CD4-positive, alpha-beta T cell treated with Interleukin-15 for 4 hours (primary cell): ENCODE measurements around the gene PCBP3.
A peak's percentile ranks its signal among the peaks of the same experiment; 100 is the strongest.

Experiments used
- DNase-seq: peaks from one replicate; pipeline ENCODE4 v3.0.0-alpha.2; 2020; ENCODE audit warnings: low spot score

PCBP3 gene

DNA sequence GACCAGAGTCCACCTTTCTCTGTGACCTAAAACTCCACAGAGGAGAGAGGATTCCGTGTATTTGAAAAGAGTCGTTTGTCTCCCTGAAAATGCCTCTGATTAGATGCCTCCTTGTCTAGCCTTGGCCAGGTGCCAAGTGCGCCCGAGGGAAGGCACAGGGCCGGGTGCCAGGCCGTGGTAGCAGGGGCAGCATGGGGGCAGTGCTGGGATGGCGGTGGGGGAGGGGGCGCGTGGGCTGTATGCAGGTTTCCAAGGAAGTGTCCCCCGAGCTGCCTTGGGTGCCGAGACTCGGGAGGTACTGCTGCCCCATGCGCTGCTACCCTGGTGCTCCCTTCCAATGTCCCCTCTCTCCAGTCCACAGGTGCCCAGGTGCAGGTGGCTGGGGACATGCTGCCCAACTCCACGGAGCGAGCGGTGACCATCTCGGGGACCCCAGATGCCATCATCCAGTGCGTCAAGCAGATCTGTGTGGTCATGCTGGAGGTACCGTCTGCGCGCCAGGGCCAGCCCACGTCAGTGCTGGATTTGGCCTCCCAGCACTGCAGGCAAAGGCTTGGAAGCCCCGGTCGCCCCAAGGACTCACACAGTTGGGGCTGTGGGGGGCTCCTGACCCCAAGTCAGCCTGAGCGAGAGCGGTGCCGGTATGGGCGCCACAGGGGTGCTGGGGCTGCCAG lies 267.2 kb downstream of the PCBP3 start:
- no peak for DNase-seq

GRCh38 chr21:45911806-45912325 lies 268.3 kb downstream of the PCBP3 start:
- DNase-seq: no peak

DNA sequence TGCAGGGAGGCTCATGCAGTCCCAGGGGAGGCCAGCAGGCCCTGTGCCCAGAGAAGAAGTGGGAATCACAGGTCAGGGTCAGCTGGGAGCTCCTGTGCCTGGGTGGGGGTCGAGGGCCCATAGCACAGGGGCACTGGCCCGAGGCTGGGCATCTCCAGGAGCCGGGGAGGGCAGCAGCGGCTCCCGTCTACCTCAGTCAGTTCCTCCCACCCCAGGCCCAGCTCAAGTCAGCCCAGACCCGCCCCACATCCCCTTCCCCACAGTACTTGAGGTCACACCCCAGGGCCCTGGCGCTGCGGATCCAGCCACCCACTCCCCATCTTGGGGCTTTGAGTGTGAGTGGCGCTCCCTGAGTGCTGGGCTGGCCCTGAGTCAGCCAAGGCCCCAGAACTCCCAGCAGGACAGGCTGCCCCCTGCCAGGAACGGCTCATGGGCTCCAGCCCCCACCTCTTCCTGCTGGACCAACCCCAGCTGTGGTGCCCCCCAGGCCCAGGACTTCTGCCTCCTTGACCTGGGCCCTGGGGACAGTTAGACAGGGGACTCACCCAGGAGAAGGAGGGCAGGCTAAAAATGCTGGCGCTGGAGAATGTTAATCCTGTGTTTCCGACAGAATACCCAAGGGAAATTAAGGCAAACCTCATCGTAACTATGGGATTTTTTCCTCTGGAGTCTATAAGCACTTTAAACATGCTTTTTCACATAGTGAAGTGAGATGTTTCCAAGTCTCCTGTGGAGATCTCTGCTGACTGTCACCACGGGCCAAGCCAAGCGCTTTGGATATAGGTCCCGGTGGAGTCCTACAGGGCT lies 269.3 kb downstream of the PCBP3 start:
- DNase-seq: no peak

DNA sequence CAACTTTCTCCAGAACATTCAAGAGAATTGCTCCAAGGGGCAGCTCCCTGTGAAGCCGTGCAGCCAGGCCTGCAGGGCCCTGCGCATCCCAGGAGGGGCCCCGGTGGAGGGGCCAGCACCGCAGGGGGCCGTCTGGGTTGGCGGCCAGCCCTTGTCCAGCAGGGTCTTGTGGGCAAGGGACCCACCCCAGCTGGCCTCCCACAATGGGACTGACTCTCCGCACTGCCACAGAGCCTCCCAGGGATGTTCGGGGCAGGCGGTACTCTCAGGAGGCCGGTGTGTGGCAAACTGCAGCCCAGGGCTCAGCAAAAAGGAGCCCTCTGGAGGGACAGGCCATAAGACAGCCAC lies 269.9 kb downstream of the PCBP3 start:
- DNase-seq: no peak

DNA sequence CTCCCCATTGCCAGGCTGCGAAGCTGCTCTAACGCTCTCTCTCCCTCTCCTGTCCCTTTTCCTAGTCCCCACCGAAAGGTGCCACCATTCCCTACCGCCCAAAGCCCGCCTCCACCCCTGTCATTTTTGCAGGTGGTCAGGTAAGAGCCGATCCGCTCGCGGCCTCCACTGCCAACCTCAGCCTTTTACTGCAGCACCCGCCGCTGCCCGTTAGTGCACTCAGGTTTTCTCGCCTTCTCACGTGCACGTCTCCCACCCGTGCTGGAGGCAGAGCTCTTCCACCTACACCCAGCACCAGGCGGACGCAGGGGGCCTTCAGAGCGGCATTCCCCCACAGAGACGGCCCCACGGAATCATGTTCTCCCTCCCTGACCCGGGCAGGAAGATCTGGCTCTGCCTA lies 270.4 kb downstream of the PCBP3 start:
- no peak for DNase-seq

DNA sequence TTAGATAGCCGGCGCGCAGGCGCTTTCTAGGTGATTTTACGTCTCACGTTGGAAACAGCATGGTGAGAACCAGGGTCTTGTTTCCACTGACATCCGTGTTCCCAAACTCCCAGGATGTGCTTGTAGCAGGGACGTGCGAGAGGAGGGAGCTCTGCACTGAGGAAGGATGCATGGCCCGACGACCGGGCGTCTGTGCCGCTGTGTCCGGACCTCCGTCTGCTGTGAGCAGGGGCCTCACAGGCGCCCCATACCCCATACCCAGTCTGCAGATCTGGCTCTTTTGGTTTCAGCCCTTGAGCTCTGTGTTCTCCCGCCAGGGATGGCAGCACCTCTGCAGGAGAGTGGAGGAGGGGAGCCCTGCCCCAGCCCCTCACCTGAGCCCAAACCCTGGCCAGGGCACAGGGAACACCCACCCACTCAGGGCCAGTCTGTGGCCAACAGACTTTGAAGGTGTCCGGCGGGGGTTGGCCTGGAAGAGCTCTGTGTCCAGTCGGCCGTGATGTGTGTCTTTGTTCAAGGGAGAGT lies 270.9 kb downstream of the PCBP3 start:
- DNase-seq: no peak

DNA sequence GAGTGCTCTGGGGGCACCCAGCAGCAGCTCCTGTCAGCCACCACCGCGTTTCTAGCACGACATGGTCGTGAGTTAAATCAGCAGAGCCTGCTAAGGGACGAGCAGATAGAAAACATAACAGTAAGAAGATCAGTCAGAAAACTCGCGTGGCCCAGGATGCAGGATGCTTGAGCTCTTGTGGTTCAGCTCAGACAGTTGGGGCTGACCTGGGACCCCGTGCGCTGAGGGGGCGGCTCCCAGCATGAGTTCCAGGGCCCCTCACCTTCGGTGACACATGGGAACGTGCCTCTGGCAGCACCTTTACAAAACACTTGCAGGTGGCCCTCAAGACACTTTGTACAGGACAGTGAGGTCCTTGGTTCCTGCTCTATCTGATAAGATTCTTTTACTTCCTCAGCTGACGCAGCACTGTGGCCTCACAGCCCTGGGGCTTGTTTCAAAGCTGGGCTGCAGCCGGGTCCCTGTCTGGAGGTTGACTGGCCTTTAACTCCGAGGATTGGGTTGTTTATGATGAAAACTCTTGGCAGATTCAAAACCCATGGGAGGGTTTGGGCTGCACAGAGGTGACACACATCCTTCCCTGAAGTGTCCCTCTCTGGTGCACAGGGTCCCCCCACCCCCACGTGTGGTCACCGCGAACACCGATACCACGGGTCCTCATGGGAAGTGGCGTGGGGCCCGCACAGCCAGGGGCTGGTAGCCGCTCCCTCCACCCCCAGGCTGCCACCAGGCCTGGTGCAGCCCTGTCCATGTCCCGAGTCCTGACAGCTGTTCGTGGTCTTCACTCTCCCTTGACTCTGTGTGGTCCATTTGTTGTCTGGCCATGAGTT lies 272.7 kb downstream of the PCBP3 start:
- no peak for DNase-seq

GRCh38 chr21:45917241-45917640 lies 273.7 kb downstream of the PCBP3 start:
- DNase-seq: no peak

DNA sequence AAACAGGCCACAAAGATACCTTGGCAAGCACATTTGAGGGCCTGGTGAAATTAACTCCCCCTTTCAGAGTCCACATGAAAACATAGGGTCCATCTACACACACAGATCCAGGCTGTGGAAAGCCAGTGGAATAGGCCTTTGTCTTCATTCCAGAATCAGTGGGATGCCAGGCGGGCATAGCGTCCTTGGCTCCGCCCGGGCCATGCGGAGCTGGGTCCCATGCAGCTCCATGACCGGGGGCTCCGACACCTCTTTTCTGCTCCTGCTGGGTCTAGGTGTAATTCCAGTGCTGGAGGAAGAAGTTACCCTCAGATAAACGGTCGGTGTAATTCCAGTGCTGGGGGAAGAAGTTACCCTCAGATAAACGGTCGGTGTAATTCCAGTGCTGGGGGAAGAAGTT lies 274.5 kb downstream of the PCBP3 start:
- DNase-seq: no peak

DNA sequence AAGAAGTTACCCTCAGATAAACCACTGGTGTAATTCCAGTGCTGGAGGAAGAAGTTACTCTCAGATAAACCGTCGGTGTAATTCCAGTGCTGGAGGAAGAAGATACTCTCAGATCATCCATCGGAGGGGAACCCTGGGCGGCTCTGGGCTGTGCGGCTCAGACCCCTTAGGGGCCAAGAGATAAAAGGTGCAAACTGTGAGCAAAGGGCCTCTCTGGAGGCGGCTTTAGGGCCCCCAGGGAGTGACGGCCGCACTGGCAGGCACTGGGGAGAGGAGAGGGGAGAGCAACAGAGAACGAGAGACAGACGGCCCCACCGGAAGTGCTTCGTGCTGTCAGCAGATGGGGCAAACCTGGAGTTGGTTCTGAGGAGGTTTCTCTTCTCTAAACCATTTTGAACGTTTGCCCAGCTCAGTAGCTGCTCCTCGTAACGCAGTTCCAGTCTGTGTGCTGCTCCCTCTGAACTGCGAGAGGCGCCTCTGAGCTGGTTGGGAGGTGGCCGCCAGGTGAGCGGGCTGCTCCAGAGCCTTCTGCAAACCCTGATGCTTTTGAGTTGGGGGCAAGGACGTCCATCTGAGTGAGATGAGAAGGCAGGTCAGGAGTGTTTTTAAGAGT lies 275.4 kb downstream of the PCBP3 start:
- DNase-seq: no peak

- DNase-seq: no peak
Measured at GRCh38 chr21:45919593-45919992, 276.1 kb downstream of the PCBP3 start.

DNA sequence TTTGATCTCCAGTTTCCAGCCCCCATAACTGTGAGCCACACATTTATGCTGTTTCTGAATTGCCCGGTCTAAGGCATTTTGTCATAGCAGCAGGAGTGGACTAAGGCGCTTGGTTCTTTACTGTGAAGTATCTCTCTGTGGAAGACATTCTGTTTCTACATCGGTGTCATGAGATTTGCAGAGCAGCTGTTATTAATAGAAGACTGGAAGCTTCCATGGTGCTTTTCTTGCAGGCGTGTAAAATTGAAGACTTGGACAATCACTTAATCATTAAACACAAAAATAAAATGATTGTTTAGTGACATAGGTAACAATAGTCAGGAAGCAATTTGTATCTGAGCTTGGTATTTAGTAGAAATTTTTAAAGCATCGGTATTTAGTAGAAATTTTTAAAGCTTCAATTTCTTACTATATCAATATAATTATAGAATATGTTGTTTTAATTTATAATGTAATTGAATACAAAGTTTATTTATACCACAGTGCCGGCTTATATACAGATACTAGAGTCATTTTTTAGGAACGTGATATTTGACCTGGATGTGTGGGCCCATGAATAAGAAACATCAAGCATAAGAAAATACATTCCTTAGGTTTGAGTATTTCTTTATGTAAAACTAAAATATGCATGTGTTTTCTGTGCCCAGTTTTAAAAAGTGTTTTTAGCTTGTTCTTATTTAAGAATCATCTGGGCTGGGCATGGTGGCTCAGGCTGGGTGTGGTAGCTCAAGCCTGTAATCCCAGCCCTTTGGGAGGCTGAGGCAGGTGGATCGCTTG lies 277.5 kb downstream of the PCBP3 start:
- DNase-seq: no peak

DNA sequence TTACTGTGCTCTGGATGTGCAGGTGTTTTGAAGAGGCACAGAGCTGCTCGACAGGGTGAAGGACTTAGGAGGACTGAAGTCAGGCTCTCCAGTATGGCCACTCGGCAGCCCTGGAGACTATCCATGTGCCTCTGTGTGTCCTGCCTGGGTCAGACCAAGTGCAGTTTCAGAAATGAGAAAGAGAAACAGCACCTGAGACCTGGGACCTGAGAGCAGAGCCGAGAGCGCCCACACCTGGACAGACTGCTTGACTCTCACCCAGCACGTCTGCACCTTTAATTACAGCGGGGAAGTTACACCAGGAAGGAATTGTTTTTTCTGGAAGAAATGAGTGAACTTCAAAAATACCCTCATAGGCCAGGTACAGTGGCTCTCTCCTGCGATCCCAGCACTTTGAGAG lies 278.4 kb downstream of the PCBP3 start:
- DNase-seq: no peak

- DNase-seq: no peak
Measured at GRCh38 chr21:45922648-45923047, 279.1 kb downstream of the PCBP3 start.

GRCh38 chr21:45923146-45923545 lies 279.6 kb downstream of the PCBP3 start:
- peak; percentile 62 for DNase-seq

- DNase-seq: no peak
Measured at GRCh38 chr21:45926281-45926680, 282.8 kb downstream of the PCBP3 start.

GRCh38 chr21:45927032-45927431 lies 283.5 kb downstream of the PCBP3 start:
- no peak for DNase-seq

DNA sequence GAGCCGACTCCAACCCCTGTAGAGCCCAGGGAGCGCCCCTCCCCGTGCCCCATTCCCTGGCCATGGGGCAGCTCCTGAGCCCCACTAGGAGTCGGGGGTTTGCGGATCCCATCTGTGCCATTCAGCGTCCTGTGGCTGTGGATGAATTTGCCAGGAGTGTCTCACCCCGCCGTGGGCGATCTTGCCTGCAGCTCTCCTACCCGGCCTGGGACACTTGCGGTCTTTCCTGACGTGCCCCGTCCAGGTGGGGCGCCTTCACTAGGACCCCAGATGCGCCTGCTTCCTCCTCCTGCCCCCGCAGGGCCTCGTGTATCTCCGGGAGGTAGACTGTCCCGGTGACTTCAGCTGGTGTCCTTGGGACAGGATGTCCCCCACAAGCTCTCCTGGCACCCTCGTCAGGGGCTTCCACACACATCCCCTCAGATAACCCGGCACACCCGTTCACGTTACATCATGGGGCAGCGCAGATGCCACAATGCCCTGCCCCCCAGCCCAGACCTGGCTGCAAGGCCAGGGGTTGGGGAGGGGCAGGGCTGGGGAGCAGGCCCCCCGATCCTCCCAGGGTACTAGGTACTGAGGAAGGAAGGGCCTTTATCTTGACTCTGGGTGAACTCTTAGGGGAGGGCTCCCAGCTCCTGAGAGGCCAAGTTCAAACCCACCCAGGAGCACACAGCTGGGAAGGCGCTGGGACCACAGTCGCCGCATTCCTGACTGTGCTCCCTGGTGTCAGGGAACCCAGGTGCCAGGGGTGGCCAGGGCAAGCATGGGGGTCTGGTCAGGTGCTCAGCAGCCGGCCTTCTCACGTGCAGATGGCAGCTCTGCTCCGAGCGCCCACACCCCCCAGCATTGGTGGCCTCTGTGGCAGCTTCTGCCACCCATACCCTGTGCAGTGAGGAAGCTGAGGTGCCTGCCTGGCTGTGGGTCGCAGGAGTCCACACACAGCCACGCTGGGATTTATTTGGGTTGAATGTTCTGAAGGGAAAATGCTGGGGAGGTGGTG lies 284.6 kb downstream of the PCBP3 start:
- DNase-seq: no peak

DNA sequence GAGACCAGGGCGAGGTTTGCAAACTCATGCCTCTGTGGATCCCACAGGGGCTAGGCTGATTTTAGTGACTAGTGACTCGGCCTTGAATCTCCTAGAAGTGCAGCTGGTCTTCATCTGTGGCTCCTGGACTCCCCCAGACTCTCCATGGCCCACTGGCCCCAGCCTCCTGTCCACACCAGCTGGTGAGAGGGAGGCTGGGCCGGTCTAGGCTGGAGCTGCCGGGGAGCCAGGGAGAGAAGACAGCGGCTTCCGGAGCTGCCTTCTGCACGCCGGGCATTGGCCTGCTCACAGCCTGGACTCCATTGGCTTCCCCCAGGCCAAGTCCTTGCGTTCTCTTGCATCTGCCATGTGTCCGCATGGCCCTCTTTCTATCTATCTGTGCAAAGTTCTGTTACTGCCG lies 285.9 kb downstream of the PCBP3 start:
- no peak for DNase-seq

GRCh38 chr21:45930231-45930760 lies 286.8 kb downstream of the PCBP3 start:
- no peak for DNase-seq
